CD14-positive monocyte (primary cell): ENCODE data around the gene CALHM1. TPM values are rescaled to one million over a fixed set of nuclear protein-coding genes. Genes with fewer than 3 reads are reported as not detected.
"Not testable (repeated sequence)": the region's sequence is repeated elsewhere in the genome, so short reads cannot be mapped to it uniquely, and the experiment has no call there.

Experiments
- DNase-seq, 3 donors: peaks; one replicate each; pipeline ENCODE4 v3.0.0-alpha.2; 2011 to 2022
- H2AFZ ChIP-seq: 2 replicates; pipeline ENCODE4 v1.6.0; 2012; ENCODE audit warnings: mild to moderate bottlenecking, low read depth, low read length, inconsistent platforms; ENCODE audit not compliant: insufficient read depth, poor library complexity, severe bottlenecking
- H3K27ac ChIP-seq, 2 donors: 1 replicate in 1 of 2; 2 replicates in 1 of 2; pipeline ENCODE4 v1.5.1; 2012 to 2013; ENCODE audit warnings: low read length in 2 of 2, control low read depth in 1 of 2, inconsistent platforms in 1 of 2, low read depth in 1 of 2, mild to moderate bottlenecking in 1 of 2
- H3K27me3 ChIP-seq, 2 donors: one replicate each; pipeline versions ENCODE4 v1.6.0 to v1.6.1; 2011 to 2013; ENCODE audit warnings: low read length in 2 of 2; ENCODE audit not compliant: control insufficient read depth in 2 of 2, insufficient read depth in 2 of 2
- H3K36me3 ChIP-seq, 2 donors: replicated peaks in 1 of 2; 1 replicate in 1 of 2; 2 replicates in 1 of 2; pipeline versions ENCODE4 v1.5.1 to v1.6.1; 2012 to 2013; ENCODE audit warnings: low read length in 2 of 2, control low read depth in 1 of 2, inconsistent platforms in 1 of 2, mild to moderate bottlenecking in 1 of 2; ENCODE audit not compliant: insufficient read depth in 2 of 2, control insufficient read depth in 1 of 2
- H3K4me1 ChIP-seq, 2 donors: 1 replicate in 1 of 2; 2 replicates in 1 of 2; pipeline versions ENCODE4 v1.5.1 to v1.6.1; 2012 to 2013; ENCODE audit warnings: low read length in 2 of 2, control low read depth in 1 of 2, inconsistent platforms in 1 of 2, mild to moderate bottlenecking in 1 of 2, moderate library complexity in 1 of 2; ENCODE audit not compliant: insufficient read depth in 2 of 2, control insufficient read depth in 1 of 2
- H3K4me2 ChIP-seq: replicated peaks from 2 replicates; pipeline ENCODE3; 2012; ENCODE audit warnings: low read length, moderate library complexity, mild to moderate bottlenecking; ENCODE audit not compliant: poor library complexity, severe bottlenecking; ENCODE audit errors: extremely low read depth
- H3K4me3 ChIP-seq, 3 experiments: fragments of 200-600 bp in 1 of 3; sonication (generic) in 1 of 3; replicated peaks in 1 of 3; 1 replicate in 2 of 3; 2 replicates in 1 of 3; pipeline ENCODE4 v1.5.1; 2011 to 2013; ENCODE audit warnings: low read length in 3 of 3, mild to moderate bottlenecking in 3 of 3, control low read depth in 2 of 3, low read depth in 2 of 3, inconsistent platforms in 1 of 3, moderate library complexity in 1 of 3
- H3K79me2 ChIP-seq: 2 replicates; pipeline ENCODE4 v1.6.0; 2012; ENCODE audit warnings: mild to moderate bottlenecking, control low read depth, inconsistent platforms, low read length, moderate library complexity; ENCODE audit not compliant: insufficient read depth
- H3K9ac ChIP-seq: 2 replicates; pipeline ENCODE4 v1.6.0; 2017; ENCODE audit warnings: low read length, mild to moderate bottlenecking; ENCODE audit not compliant: insufficient read depth, poor library complexity, severe bottlenecking
- H3K9me3 ChIP-seq, 2 donors: replicated peaks in 1 of 2; 1 replicate in 1 of 2; 2 replicates in 1 of 2; pipeline versions ENCODE4 v1.5.1 to v1.6.1; 2012 to 2013; ENCODE audit warnings: low read length in 2 of 2, control low read depth in 1 of 2; ENCODE audit not compliant: control insufficient read depth in 1 of 2, insufficient read depth in 1 of 2
- H4K20me1 ChIP-seq: 2 replicates; pipeline ENCODE4 v1.6.0; 2012; ENCODE audit warnings: mild to moderate bottlenecking, low read length, control low read depth, moderate library complexity; ENCODE audit not compliant: insufficient read depth
- H3K27ac Mint-ChIP-seq, 7 donors: one replicate each; pipeline ENCODE4 v1.8.0; 2020; ENCODE audit warnings: mild to moderate bottlenecking in 7 of 7, mixed read lengths in 7 of 7, moderate library complexity in 6 of 7, inconsistent platforms in 2 of 7
- H3K27me3 Mint-ChIP-seq, 3 donors: one replicate each; pipeline ENCODE4 v1.8.0; 2021 to 2022; ENCODE audit warnings: low read depth in 3 of 3, mild to moderate bottlenecking in 3 of 3, mixed read lengths in 3 of 3, moderate library complexity in 3 of 3, inconsistent platforms in 1 of 3
- H3K36me3 Mint-ChIP-seq, 2 donors: one replicate each; pipeline ENCODE4 v1.8.0; 2020; ENCODE audit warnings: mixed read lengths in 2 of 2, inconsistent platforms in 1 of 2, mild to moderate bottlenecking in 1 of 2
- H3K4me1 Mint-ChIP-seq: one replicate; pipeline ENCODE4 v1.8.0; 2020; ENCODE audit warnings: mild to moderate bottlenecking, mixed read lengths
- H3K4me3 Mint-ChIP-seq, 2 donors: one replicate each; pipeline ENCODE4 v1.8.0; 2020; ENCODE audit warnings: mild to moderate bottlenecking in 2 of 2, mixed read lengths in 2 of 2, moderate library complexity in 1 of 2
- H3K9me3 Mint-ChIP-seq, 7 donors: one replicate each; pipeline ENCODE4 v1.8.0; 2020 to 2022; ENCODE audit warnings: mixed read lengths in 7 of 7, mild to moderate bottlenecking in 6 of 7, moderate library complexity in 6 of 7, inconsistent platforms in 2 of 7
- CTCF ChIP-seq: fragments of 200-600 bp; IDR thresholded peaks from one replicate; pipeline ENCODE4 v1.8.0; 2022; ENCODE audit warnings: antibody characterized with exemption, mild to moderate bottlenecking
- WGBS: methylation state at CpG from one replicate; pipeline ENCODE4 v1.1.5; 2013; ENCODE audit warnings: missing lambda C conversion rate; ENCODE audit not compliant: insufficient coverage; 5-methylcytosine and 5-hydroxymethylcytosine counted together
- intact Hi-C, 2 donors: fragments of 100-400 bp; cut with micrococcal nuclease; formaldehyde crosslinking; loops; one replicate each; pipeline versions ENCODE4 v1.15.0 to v1.15.1; 2023
- polyA plus RNA-seq, 3 donors: library from polyadenylated mRNA; depleted of rRNA in 1 of 3; unstranded in 2 of 3; stranded (reverse) in 1 of 3; fragments of 300-500 nt in 2 of 3; fragments of >200 nt in 1 of 3; fragmentation: Illumina TruSeq in 2 of 3; gene quantifications; 1 replicate in 2 of 3; 2 replicates in 1 of 3; pipeline ENCODE4 v1.2.3, GENCODE V29; 2012 to 2021

CALHM1 gene
- polyA plus RNA-seq, 3 donors: not detected

- no peaks in the 10 kb centered on the region for H3K36me3 ChIP-seq
- H3K27me3 ChIP-seq: peaks cover 4 to 12% of the 10 kb centered on the region in 2 donors
- H3K4me2 ChIP-seq: no peak overlapping the region
- no peak overlapping the region for H3K4me3 Mint-ChIP-seq
- H3K9me3 ChIP-seq: no peaks in the 10 kb centered on the region
- no peaks in the 10 kb centered on the region for H4K20me1 ChIP-seq
- peaks cover 2% of the 10 kb centered on the region for H3K4me1 Mint-ChIP-seq
- peaks cover 13 to 16% (median 15%) of the 10 kb centered on the region in 3 donors for H3K27me3 Mint-ChIP-seq
- H3K9ac ChIP-seq: no peak overlapping the region
- intact Hi-C loops: loop anchor here in 1 of 2 donors (5.0 to 10.0 kb wide), 2 partner anchors 35 to 573 kb away; partner anchors contain the start of genes CALHM2 and CNNM2
- no peak overlapping the region for H2AFZ ChIP-seq
- peaks cover 0 to 2% (median 0%) of the 10 kb centered on the region in 7 donors for H3K9me3 Mint-ChIP-seq
- no peak for DNase-seq
- H3K4me1 ChIP-seq: no peaks in the 10 kb centered on the region
- no peak overlapping the region for H3K27ac Mint-ChIP-seq
- no peaks in the 10 kb centered on the region for H3K36me3 Mint-ChIP-seq
- WGBS: 100% methylated on average over 2 of the region's 2 CpGs
- H3K79me2 ChIP-seq: no peaks in the 10 kb centered on the region
- no peak overlapping the region for H3K4me3 ChIP-seq
- no peak overlapping the region for H3K27ac ChIP-seq
- TF ChIP-seq CTCF: no peak
Measured at GRCh38 chr10:103487410-103487708, 28.7 kb upstream of the CALHM1 start.

GRCh38 chr10:103486635-103487409, 28.1 kb upstream of the CALHM1 start:
- WGBS: 88% methylated on average over 6 of the region's 8 CpGs
- not testable (repeated sequence) for H3K27me3 ChIP-seq, H3K4me1 ChIP-seq, H3K4me3 Mint-ChIP-seq, H3K9me3 Mint-ChIP-seq, H3K27ac Mint-ChIP-seq, H2AFZ ChIP-seq, H3K9ac ChIP-seq, H3K4me1 Mint-ChIP-seq, DNase-seq, H3K4me3 ChIP-seq, H3K4me2 ChIP-seq, H3K79me2 ChIP-seq, H3K9me3 ChIP-seq, H3K27ac ChIP-seq, H3K36me3 ChIP-seq, H4K20me1 ChIP-seq, H3K36me3 Mint-ChIP-seq
- intact Hi-C loops: loop anchor here in 1 of 2 donors (5.0 to 10.0 kb wide), 2 partner anchors 35 to 572 kb away; partner anchors contain the start of genes CALHM2 and CNNM2
- H3K27me3 Mint-ChIP-seq: peaks cover 8 to 11% (median 10%) of the 10 kb centered on the region in 3 donors
